Erythroblast (primary cell): Measurements from ENCODE around the gene IQCF2.
"Not testable (repeated sequence)": the region's sequence is repeated elsewhere in the genome, so short reads cannot be mapped to it uniquely, and the experiment has no call there.

Experiments
- DNase-seq, 2 experiments: peaks; one replicate each; lab custom pipeline; 2025; lab: John Stamatoyannopoulos, UW
- GATA1 ChIP-seq: IDR thresholded peaks from 2 replicates; pipeline ENCODE4 v1.6.1; 2011; ENCODE audit warnings: low read depth, mild to moderate bottlenecking, control low read depth, low read length, moderate library complexity
- POLR2A ChIP-seq: IDR thresholded peaks from 2 replicates; pipeline ENCODE4 v1.6.1; 2011; ENCODE audit warnings: mild to moderate bottlenecking, low read length

Gene IQCF2

DNA sequence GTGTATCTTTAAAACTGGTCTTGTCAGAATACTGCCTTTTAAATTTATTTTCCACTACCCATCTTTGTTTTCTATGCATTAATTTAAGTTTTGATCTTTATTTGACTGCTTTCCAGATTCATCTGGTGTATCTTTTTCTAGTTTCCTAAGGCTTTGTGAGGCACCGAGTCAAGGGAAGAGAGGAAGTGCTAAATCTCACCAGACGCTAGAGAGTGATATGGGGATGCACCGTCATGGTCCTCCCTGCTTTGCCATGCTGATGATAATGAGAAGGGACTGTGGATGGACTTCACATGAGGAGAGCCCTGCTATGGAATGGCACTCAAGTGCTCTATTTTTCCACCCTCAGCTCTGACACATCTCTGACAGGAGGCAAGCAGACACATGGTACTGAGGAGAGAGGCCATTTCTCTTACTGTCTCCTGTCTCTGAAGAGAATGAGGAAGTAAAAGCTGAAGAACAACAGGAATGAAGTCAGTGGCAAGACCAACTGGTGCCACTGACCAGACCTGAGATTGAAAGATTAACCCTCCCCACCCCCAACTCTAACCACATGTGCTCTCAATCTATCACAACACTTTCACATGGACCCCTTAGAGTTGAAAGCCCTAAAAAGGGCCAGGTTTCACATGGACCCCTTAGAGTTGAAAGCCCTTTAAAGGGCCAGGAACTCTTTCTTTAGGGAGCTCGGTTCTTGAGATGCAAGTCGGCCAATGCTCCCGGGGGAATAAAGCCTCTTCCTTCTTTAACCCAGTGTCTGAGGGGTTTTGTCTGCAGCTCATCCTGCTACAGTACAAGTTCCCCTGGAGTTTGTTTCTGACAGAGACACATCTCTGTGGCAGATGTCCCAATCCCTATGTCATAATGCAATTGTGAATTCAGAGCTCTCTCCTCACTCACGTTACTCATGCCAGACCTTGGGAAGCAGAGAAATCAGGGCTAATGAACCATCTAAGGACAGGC lies at the start of gene IQCF2:
Gene IQCF2, plus strand, starts transcription at position 913 of the 963 bp plus-strand sequence. CDS start 52 bp downstream, outside the sequence.
- TF ChIP-seq POLR2A (no peak), GATA1 (no peak)

GRCh38 chr3:51813539-51813938 lies 47.9 kb upstream of the IQCF2 start:
- DNase-seq = no peak
- TF ChIP-seq GATA1 (no peak), POLR2A (no peak)

More for the DNA sequence above, at the start of gene IQCF2:
- peak in 1 of 2 experiments; percentile 5 for DNase-seq

GRCh38 chr3:51814034-51814433 lies 47.4 kb upstream of the IQCF2 start:
- no peak for TF ChIP-seq GATA1
- TF ChIP-seq POLR2A = no peak
- DNase-seq = no peak

- DNase-seq = no peak
- TF ChIP-seq GATA1 (no peak), POLR2A (no peak)
Observed at GRCh38 chr3:51815614-51816013, 45.8 kb upstream of the IQCF2 start.

DNA sequence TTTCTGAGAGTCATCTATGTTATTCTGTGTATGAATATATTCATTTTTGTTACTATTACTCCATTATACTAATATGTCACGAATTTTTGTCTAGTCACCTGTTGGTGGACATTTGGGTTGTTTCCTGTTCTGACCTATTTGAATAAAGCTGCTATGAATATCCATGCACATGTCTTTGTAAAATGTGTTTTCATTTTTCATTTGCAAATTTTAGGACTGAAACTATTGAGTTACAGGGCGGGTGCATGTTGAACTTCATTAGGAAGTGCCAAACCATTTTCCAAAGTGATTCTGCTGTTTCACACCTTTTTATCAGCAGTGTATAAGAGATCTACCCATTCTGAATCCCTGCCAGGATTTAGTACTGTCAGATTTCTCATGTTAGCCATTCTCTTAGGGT lies 44.7 kb upstream of the IQCF2 start:
- DNase-seq = no peak

GRCh38 chr3:51817375-51817774 lies 44.0 kb upstream of the IQCF2 start:
- TF ChIP-seq POLR2A (no peak), GATA1 (no peak)
- no peak for DNase-seq

More for the DNA sequence above, 44.7 kb upstream of the IQCF2 start:
- no peak for TF ChIP-seq POLR2A
- TF ChIP-seq GATA1 = no peak

- TF ChIP-seq GATA1 = no peak
- TF ChIP-seq POLR2A = no peak
- DNase-seq = no peak
Observed at GRCh38 chr3:51819151-51819550, 42.3 kb upstream of the IQCF2 start.

DNA sequence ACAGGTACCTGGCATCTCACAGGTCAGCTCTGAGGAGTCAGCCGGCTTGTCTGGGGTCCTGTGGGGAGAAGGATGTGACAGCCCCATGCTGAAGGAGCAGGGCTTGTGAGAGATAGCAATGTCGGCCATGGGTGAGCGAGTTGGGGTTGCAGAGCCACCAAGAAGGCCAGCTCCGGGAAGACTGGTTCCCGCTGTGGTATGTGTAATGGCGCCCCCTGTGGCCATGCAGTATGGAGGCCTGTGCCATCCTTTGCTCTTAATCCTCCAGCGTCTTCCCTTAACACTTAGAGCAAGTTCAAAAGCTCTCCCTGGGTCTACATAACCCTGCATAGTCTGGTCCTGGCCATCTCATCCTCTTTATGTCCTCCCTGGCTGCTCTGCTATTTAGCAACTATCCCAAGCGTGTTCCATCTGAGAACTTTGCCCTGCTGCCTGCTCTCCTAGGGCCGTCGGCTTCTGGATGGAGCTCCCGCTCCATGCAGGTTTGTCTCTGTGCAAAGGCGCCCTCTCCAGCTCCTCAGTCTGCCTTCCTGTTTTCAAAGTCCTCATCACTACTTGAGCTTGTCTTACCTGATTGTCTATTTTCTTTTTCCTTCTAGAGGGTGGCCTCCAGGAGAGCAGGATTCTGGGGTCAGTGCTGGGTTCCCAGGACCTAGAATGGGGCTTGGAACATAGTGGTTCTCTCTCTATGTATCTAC lies 41.6 kb upstream of the IQCF2 start:
- TF ChIP-seq POLR2A (no peak), GATA1 (no peak)
- peak; percentile 37 to 46 for DNase-seq

DNA sequence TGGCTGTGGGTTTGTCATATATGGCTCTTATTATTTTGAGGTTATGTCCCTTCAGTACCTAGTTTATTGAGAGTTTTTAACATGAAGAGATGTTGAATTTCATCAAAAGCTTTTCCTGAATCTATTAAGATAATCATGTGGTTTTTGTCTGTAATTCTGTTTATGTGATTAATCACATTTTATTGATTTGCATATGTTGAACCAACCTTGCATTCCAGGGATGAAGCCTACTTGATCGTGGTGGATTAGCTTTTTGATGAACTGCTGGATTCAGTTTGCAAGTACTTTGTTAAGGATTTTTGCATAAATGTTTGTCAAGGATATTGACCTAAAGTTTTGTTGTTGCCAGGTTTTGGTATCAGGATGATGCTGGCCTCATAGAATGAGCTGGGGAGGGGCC lies 33.1 kb upstream of the IQCF2 start:
- no peak for DNase-seq
- no peak for TF ChIP-seq GATA1
- no peak for TF ChIP-seq POLR2A

- DNase-seq = no peak
- TF ChIP-seq GATA1 (no peak), POLR2A (no peak)
Observed at GRCh38 chr3:51830345-51830744, 31.1 kb upstream of the IQCF2 start.

- DNase-seq = no peak
- TF ChIP-seq POLR2A (no peak), GATA1 (no peak)
Observed at GRCh38 chr3:51830836-51831385, 30.5 kb upstream of the IQCF2 start.

DNA sequence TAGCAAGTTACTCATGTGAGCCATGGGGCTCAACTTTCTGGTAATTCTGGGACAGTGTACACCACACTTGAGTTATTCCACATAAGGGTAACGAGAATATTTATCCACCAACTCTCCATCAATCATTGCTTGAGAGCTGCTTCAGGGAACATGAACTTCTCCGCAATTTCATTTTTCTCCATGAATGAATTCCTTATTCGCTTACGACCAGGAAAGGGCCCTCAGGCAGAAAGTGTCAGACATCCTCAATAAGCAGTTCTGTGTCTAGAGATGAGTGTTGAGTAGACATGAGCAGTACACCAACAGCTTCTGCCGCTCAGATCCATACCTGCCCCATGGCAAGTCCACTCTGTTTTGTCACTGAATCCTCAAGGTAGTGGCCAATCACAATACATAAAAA lies 24.8 kb upstream of the IQCF2 start:
- no peak for DNase-seq
- TF ChIP-seq POLR2A (no peak), GATA1 (no peak)

DNA sequence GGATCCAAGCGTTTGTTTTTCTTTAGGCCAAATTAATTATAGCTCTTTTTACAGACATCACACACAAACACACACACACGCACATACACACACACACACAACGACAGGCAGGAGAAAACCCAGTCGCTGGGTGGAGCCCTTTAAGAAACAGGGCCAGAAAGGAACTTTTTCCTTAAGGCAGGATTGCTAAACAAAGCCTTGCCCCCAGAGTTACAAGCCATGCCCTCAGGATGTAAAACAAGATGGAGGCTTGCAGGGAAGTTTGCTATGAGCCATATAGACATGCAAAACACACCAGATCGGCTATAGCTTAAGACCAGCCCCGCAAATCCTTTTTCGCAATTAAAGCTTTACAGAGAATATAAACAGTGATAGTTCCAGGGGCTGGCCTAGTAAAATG lies 16.3 kb upstream of the IQCF2 start:
- DNase-seq = no peak
- TF ChIP-seq POLR2A (no peak), GATA1 (no peak)

GRCh38 chr3:51855411-51855810 lies 6.0 kb upstream of the IQCF2 start:
- DNase-seq = not testable (repeated sequence)
